T-helper 17 cell (primary cell): ENCODE results near the gene DLST. TPM values are rescaled to one million over a fixed set of nuclear protein-coding genes. Genes with fewer than 3 reads are reported as not detected.

ENCODE experiments used
- ATAC-seq: fragments of 150-1000 bp; cut with Tn5 transposase; 2 replicates; pipeline ENCODE4 v1.10.0; 2021; ENCODE audit warnings: mild to moderate bottlenecking, moderate library complexity
- DNase-seq, 3 donors: peaks; one replicate each; pipeline versions ENCODE4 v3.0.0 to v3.0.0-alpha.2; 2020 to 2021
- H3K9me3 ChIP-seq: one replicate; pipeline ENCODE4 v1.7.0; 2013; ENCODE audit warnings: low read length, mild to moderate bottlenecking; ENCODE audit not compliant: control insufficient read depth, poor library complexity, severe bottlenecking
- H3K27ac Mint-ChIP-seq: one replicate; pipeline ENCODE4 v1.8.0; 2022; ENCODE audit warnings: mild to moderate bottlenecking, moderate library complexity, mixed read lengths
- H3K27me3 Mint-ChIP-seq: one replicate; pipeline ENCODE4 v1.8.0; 2022; ENCODE audit warnings: mixed read lengths
- H3K36me3 Mint-ChIP-seq: one replicate; pipeline ENCODE4 v1.8.0; 2022; ENCODE audit warnings: low read depth, mixed read lengths
- H3K4me1 Mint-ChIP-seq: one replicate; pipeline ENCODE4 v1.8.0; 2022; ENCODE audit warnings: mild to moderate bottlenecking, mixed read lengths
- H3K4me3 Mint-ChIP-seq: one replicate; pipeline ENCODE4 v1.8.0; 2022; ENCODE audit warnings: mild to moderate bottlenecking, moderate library complexity, mixed read lengths
- total RNA-seq, 4 donors: library from RNA in 2 of 4; stranded (reverse) in 2 of 4; gene quantifications; one replicate each; pipeline ENCODE4 v1.2.3 and lab custom pipeline; 2022 to 2026

The DLST gene
- total RNA-seq, 2 donors from 2014 or later: 127 to 134 TPM

DNA sequence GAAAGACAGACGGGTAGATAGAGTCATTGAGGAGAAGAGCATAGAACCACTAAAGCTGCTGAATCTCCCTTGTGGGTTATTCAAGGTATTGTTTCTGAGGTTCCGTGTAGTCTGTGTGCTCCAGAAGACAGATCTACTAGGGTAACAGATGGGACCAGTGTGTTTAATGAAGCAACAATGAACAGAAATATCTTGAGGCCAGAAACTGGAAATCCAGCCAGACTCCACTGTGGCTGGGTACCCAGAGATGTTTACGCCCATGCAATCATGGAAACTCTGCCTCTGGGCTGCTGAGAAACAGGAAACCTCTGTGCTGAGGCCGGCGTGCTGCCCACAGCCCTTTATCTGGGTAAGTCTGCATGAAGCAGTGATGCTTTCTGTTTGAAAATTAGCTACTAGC lies 14.0 kb upstream of the DLST start:
- no peaks in the 10 kb centered on the region for H3K9me3 ChIP-seq
- Mint-ChIP-seq H3K4me1 (peaks cover 19% of the 10 kb centered on the region), H3K36me3 (no peaks in the 10 kb centered on the region), H3K27ac (peak overlapping the region; percentile 85), H3K4me3 (peak overlapping the region; percentile 32), H3K27me3 (peaks cover 5% of the 10 kb centered on the region)
- DNase-seq (no peak), ATAC-seq (peak; percentile 96)

DNA sequence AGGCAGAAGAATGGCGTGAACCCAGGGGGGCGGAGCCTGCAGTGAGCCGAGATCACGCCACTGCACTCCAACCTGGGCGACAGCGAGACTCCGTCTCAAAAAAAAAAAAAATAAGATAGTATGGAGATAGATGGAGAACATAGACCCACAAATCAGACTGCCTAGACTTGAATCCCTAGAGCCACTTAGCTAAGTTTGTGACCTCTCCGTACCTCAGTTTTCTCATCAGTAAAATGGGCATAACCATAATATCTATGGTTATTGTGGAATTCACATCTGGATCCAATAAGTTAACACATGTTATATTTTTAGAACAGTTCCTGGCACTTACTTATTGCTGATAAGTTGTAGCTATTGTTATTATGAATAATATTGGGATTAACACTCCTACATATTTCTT lies 13.0 kb upstream of the DLST start:
- no peaks in the 10 kb centered on the region for H3K9me3 ChIP-seq
- H3K27me3 Mint-ChIP-seq: no peaks in the 10 kb centered on the region
- H3K36me3 Mint-ChIP-seq: peaks cover 2% of the 10 kb centered on the region
- no peak for ATAC-seq
- H3K4me3 Mint-ChIP-seq: no peak overlapping the region
- DNase-seq: no peak
- H3K27ac Mint-ChIP-seq: no peak overlapping the region
- peaks cover 21% of the 10 kb centered on the region for H3K4me1 Mint-ChIP-seq

DNA sequence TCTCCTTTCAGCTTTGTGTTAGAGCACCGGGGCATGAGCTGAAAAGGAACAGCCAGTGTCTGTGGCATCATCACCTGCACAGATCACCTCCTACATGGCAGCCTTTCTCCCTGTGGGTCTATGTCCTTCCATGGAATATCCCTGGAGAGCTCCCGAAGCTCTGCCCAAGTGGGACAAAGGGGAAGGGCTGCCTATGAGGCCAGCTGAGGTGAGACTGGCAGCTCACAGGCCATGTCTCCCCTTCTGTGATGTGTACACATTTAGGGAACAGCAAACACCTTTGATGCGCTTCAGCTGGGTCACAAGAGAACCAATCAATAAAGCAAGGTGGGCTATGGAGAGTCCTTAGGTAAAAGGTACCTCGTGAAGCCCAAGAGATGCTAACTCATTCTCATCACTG lies 9.9 kb upstream of the DLST start:
- no peak for DNase-seq
- no peak overlapping the region for H3K4me3 Mint-ChIP-seq
- H3K27me3 Mint-ChIP-seq: no peaks in the 10 kb centered on the region
- no peaks in the 10 kb centered on the region for H3K9me3 ChIP-seq
- H3K27ac Mint-ChIP-seq: no peak overlapping the region
- H3K36me3 Mint-ChIP-seq: peaks cover 3% of the 10 kb centered on the region
- peaks cover 29% of the 10 kb centered on the region for H3K4me1 Mint-ChIP-seq
- no peak for ATAC-seq

DNA sequence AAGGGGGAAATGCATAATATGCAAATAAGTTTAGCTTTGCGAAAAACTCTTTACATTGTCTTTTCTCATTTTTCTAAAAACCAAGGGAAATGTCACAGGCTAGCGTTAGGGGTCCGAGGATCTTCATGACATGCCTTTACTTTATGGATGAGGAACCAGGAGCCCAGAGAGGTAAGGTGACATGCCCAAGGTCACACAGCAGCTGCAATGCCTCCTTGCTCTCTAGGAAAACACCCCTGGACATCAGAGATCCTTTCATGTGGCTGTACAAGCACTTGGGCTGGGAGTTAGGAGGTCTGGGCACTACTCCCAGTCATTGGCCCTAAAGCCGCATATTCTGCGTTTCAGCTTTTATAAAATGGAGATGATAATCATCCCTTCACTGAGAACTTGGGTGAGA lies 6.5 kb upstream of the DLST start:
- Mint-ChIP-seq H3K27ac (peak overlapping the region; percentile 86), H3K4me1 (peaks cover 26% of the 10 kb centered on the region), H3K27me3 (no peaks in the 10 kb centered on the region), H3K4me3 (no peak overlapping the region), H3K36me3 (peaks cover 3% of the 10 kb centered on the region)
- H3K9me3 ChIP-seq: no peaks in the 10 kb centered on the region
- DNase-seq (no peak), ATAC-seq (no peak)

DNA sequence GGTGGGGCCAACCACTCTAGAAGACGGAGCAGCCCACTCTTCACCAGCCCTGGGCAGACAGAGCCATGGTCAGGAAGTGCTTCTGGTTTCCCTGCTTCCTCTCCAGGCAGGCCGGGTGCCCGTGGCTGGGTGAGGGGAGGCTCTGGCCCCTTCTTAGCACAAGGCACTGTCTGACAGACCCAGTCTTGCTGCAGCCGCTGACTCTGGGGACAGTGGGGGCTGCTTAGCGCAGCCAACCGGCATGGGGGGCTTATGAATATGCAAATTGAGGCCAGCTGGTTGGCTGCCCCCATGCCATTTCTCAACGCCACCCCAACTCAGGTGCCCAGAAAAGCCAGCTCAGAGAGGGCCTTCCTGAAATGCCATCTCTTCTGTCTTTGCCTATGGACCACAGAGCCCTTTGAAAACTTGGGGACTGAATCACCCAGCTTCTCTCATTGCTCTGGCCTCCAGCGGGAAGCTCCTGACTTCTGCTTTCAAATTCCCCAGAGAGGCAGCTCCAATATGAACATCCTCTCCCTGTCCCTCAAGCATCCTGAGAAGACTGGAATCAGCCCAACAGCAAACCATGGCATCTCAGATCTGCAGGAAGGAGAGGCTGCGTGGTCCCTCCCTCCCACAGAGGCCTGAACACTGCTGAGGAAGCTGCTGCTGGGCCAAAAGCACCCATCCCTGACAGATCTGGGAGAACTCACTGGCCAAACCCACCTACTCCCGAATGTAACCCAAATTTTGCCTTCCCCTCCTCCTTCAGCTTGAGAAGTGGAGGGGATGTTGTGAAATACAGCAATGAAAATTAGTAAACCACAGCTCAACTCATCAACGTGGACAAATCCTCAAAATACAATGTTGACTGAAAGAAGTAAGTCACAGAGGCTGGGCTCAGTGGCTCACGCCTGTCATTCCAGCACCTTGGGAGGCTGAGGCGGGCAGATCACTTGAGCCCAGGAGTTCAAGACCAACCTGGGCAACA lies 5.5 kb upstream of the DLST start, which contains the start of gene PROX2:
Gene PROX2 (minus strand): TSS at position 205 of the 973 bp plus-strand sequence. CDS start 12,311 bp downstream, outside the sequence.
- Mint-ChIP-seq H3K27ac (peak within 1 kb of the TSS; percentile 86), H3K4me3 (peak within 1 kb of the TSS; percentile 81), H3K27me3 (no peaks in the 10 kb centered on the region), H3K4me1 (peaks cover 34% of the 10 kb centered on the region), H3K36me3 (peaks cover 3% of the 10 kb centered on the region)
- ATAC-seq (peak; percentile 60), DNase-seq (no peak)
- H3K9me3 ChIP-seq: no peaks in the 10 kb centered on the region

DNA sequence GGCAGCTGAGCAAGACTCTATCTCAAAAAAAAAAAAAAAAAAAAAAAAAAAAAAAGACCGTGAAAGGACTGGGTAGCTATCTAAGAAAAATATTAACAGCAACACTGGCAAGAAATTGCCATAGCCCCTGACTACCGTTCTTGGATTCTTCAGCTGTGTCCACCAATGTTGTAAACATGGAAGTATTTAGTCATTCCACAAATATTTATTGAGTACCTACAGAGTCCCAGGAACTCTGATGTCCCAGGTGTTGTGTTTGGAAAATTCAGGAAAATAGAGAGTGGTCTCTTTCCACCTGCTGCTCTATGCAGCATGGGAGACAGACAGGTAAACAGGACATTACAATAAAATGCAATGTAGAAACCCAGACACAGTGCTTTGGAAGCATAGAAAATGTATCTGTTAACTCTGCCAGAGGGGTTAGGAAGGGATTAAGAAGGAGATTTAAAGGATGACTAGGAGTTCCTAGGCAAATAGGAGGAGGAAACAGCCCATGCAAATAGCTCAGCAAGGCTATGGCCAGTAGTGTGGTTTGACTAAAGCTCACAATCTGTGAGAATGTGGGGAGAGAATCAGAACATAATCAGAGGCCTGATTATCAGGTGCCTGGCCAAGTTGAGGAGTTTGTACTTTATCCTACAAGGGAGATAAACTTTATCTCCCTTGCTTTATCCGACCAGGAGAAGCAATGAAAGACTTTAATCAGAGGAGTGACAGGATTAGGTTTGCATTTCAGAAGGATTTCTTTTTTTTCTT lies 2.1 kb upstream of the DLST start:
- Mint-ChIP-seq H3K36me3 (peaks cover 6% of the 10 kb centered on the region), H3K4me1 (peaks cover 52% of the 10 kb centered on the region), H3K27me3 (no peaks in the 10 kb centered on the region), H3K27ac (peak overlapping the region; percentile 97), H3K4me3 (peak overlapping the region; percentile 39)
- DNase-seq: no peak
- no peak for ATAC-seq
- H3K9me3 ChIP-seq: no peaks in the 10 kb centered on the region

DNA sequence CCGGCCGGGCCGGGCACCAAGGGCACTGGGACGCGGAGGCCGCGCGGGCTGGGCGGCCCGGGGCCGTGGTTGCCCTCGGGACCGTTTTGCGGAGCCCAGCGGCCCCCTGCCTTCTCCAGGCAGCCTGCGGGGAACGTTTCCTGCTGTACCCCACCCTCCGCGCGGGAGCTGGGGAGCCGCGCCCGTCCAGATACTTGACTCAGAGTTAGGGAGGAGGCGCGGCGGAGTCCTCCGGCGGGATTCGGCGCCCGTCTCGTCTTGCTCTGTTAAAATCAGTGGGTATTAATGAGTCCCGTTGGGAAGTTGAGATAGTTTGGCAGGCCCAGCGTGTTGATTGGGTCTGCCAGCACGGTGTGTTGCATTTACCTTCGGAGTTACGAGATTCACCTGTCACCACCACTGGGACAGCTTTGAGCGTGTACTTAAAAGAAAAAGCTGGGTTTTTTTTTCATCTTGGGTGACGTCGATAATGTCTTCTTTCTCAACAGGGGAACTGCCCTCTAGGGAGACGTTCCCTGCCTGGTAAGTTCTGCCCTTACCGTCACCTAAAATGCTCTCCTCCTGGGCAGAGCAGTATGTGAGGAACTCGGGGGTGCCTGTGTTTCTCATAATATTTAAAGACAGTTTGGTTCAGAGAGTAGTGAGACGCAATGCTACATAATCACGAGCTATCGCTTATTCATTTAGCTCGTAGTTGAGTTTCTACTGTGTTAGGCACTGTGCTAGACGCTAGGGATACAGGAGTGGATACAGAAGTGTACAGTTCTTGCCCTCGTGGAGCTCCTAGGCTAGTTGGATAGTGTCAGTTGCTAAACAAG lies 596 bp downstream of the DLST start:
- Mint-ChIP-seq H3K4me1 (peaks cover 57% of the 10 kb centered on the region), H3K36me3 (peaks cover 9% of the 10 kb centered on the region), H3K27me3 (no peaks in the 10 kb centered on the region), H3K4me3 (peak overlapping the region; percentile 99), H3K27ac (peak overlapping the region; percentile 97)
- ATAC-seq (peak; percentile 76), DNase-seq (peak; percentile 33 to 47 (median 37))
- H3K9me3 ChIP-seq: no peaks in the 10 kb centered on the region

DNA sequence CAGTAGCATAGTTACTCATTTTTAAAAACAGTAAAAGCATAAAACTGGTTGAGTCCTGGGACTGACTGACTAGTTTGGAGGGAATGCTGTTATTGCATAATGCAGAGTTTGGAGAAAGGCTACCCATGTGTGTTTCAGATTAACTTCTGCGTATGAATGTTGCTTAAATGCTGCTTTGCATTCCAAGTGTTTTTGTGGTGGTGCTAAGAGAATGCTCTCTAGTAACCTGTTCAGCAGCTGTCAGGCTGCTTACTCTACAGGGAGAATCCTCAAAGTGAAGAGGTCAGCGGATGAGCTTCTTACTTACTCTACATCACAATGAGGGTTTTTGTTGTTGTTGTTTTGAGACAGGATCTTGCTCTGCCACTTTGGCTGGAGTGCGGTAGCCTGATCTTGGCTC lies 4.3 kb downstream of the DLST start:
- no peaks in the 10 kb centered on the region for H3K9me3 ChIP-seq
- DNase-seq: no peak
- no peak for ATAC-seq
- Mint-ChIP-seq H3K4me1 (peaks cover 54% of the 10 kb centered on the region), H3K36me3 (peaks cover 9% of the 10 kb centered on the region), H3K4me3 (no peak overlapping the region), H3K27me3 (no peaks in the 10 kb centered on the region), H3K27ac (peak overlapping the region; percentile 97)

DNA sequence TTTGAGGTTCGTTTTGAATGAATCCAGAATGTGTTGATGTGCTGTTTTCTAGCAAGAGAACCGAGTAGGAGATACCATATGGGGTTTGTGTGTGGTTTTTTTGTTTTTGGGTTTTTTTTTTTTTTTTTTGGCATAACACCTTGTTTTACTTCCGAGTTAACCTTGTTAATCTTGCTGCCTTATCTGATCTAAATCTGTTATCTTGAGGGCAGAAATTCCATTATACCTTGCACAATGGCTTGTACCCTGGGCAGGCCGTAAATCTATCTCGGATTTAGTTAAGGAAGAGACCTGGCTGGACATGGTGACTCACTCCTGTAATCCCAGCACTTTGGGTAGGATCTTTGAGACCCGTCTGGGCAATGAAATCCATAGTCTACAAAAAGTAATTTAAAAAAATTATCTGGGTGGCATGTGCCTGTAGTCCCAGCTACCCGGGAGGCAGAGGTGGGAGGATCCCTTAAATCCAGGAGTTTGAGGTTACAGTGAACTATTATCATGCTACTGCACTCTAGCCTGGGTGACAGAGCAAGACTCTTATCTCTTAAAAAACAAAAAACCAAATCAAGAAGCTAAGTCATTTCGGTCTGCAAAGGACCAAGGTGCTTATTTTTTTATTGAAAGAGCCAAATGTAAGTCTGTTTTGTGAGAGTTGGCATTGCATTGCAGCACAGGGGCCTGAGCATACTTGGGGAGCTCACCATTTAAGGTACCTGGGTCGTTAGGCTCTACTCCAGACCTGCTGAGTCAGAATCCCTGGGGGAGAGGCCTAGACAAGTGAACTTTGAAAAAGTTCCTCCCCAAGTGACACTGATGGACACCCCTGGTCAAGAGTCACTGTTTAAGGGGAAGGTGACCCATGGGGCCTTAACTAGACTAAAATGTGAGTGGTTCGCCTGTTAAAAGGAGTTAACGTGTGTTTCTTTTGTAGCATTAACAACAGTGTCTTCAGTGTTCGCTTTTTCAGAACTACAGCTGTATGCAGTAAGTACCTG lies 6.7 kb downstream of the DLST start:
- no peaks in the 10 kb centered on the region for H3K9me3 ChIP-seq
- peaks cover 42% of the 10 kb centered on the region for H3K4me1 Mint-ChIP-seq
- H3K27ac Mint-ChIP-seq: peak overlapping the region; percentile 70
- no peak for DNase-seq
- H3K4me3 Mint-ChIP-seq: peak overlapping the region; percentile 19
- H3K27me3 Mint-ChIP-seq: no peaks in the 10 kb centered on the region
- peak; percentile 76 for ATAC-seq
- peaks cover 7% of the 10 kb centered on the region for H3K36me3 Mint-ChIP-seq

DNA sequence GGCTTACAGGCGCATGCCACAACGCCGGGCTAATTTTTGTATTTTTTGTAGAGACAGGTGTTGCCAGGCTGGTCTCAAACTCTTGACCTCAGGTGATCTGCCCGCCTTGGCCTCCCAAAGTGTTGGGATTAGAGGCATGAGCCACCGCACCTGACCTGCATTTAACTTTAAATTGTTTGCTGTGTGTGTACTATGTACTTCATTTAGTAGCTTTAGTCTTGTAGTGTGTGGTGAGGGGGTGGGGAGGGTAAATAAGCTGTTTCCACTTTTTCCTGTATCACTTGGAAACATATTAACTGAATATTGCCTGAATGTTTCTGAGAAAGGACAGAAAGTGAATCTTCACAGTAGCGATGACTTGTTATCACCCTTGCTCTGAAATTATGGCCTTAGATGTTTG lies 8.5 kb downstream of the DLST start:
- no peak for ATAC-seq
- H3K27ac Mint-ChIP-seq: no peak overlapping the region

DNA sequence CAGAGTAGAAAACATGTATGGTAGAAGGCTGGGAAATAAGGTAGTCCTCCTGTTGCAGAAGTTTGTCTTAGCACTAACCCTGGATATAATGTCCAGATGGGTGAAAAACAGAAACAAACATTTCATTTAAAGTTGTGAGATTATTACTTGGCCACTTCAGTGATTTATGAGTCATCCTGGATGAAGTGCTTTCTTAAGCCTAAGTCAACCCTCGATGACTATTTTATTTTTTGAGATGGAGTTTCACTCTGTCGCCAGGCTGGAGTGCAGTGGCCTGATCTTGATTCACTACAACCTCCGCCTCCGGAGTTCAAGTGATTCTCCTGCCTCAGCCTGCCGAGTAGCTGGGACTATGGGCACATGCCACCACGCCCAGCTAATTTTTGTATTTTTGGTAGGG lies 10.2 kb downstream of the DLST start:
- Mint-ChIP-seq H3K4me3 (no peak overlapping the region), H3K27me3 (no peaks in the 10 kb centered on the region), H3K36me3 (peaks cover 4% of the 10 kb centered on the region), H3K4me1 (peaks cover 17% of the 10 kb centered on the region), H3K27ac (peak overlapping the region; percentile 21)
- no peaks in the 10 kb centered on the region for H3K9me3 ChIP-seq
- ATAC-seq (no peak), DNase-seq (no peak)

More for the DNA sequence above, 8.5 kb downstream of the DLST start:
- H3K27me3 Mint-ChIP-seq: no peaks in the 10 kb centered on the region
- H3K36me3 Mint-ChIP-seq: peaks cover 5% of the 10 kb centered on the region
- no peak overlapping the region for H3K4me3 Mint-ChIP-seq
- peaks cover 30% of the 10 kb centered on the region for H3K4me1 Mint-ChIP-seq
- no peaks in the 10 kb centered on the region for H3K9me3 ChIP-seq
- no peak for DNase-seq

DNA sequence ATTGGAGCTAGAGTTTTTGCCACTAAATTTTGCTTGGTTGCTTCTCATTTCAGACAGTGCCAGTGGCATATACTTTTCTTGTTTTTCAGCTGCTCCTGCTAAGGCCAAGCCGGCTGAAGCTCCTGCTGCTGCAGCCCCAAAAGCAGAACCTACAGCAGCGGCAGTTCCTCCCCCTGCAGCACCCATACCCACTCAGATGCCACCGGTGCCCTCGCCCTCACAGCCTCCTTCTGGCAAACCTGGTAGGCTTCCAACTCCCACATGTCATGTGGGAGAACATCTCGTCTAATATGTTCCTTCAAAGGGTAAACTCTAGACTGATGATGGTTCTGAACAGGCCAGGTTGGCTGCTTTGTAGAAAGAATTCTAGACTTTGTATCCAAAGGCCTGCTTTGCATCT lies 11.0 kb downstream of the DLST start:
- peaks cover 17% of the 10 kb centered on the region for H3K4me1 Mint-ChIP-seq
- no peaks in the 10 kb centered on the region for H3K27me3 Mint-ChIP-seq
- H3K36me3 Mint-ChIP-seq: peaks cover 4% of the 10 kb centered on the region
- no peak for DNase-seq
- no peak for ATAC-seq
- no peak overlapping the region for H3K4me3 Mint-ChIP-seq
- H3K27ac Mint-ChIP-seq: peak overlapping the region; percentile 21
- H3K9me3 ChIP-seq: no peaks in the 10 kb centered on the region
